CMK (cell line): ENCODE measurements around the gene TBC1D22A.

ENCODE experiments used
- DNase-seq: peaks from one replicate; pipeline ENCODE4 v3.0.0-alpha.2; 2010; ENCODE audit warnings: low read depth

Gene TBC1D22A

GRCh38 chr22:46860562-46860961, 98.1 kb downstream of the TBC1D22A start:
- no peak for DNase-seq

GRCh38 chr22:46861468-46862367, 99.3 kb downstream of the TBC1D22A start:
- no peak for DNase-seq

- no peak for DNase-seq
Observed at GRCh38 chr22:46862418-46863324, 100.2 kb downstream of the TBC1D22A start.

- DNase-seq: no peak
Observed at GRCh38 chr22:46863794-46864193, 101.3 kb downstream of the TBC1D22A start.

GRCh38 chr22:46864314-46865051, 102.0 kb downstream of the TBC1D22A start:
- DNase-seq: no peak

- DNase-seq: no peak
Observed at GRCh38 chr22:46865052-46865434, 102.6 kb downstream of the TBC1D22A start.

- no peak for DNase-seq
Observed at GRCh38 chr22:46865642-46866041, 103.2 kb downstream of the TBC1D22A start.

- no peak for DNase-seq
Observed at GRCh38 chr22:46866591-46866990, 104.1 kb downstream of the TBC1D22A start.

GRCh38 chr22:46867106-46867505, 104.7 kb downstream of the TBC1D22A start:
- DNase-seq: no peak

GRCh38 chr22:46869329-46869728, 106.9 kb downstream of the TBC1D22A start:
- DNase-seq: no peak

- no peak for DNase-seq
Observed at GRCh38 chr22:46869831-46870441, 107.5 kb downstream of the TBC1D22A start.

GRCh38 chr22:46871826-46872225, 109.4 kb downstream of the TBC1D22A start:
- no peak for DNase-seq

GRCh38 chr22:46875089-46875488, 112.6 kb downstream of the TBC1D22A start:
- DNase-seq: no peak

GRCh38 chr22:46876357-46876934, 114.0 kb downstream of the TBC1D22A start:
- no peak for DNase-seq

- peak; percentile 29 for DNase-seq
Observed at GRCh38 chr22:46878191-46878948, 115.9 kb downstream of the TBC1D22A start.

- DNase-seq: no peak
Observed at GRCh38 chr22:46879083-46879482, 116.6 kb downstream of the TBC1D22A start.

- no peak for DNase-seq
Observed at GRCh38 chr22:46881373-46882118, 119.1 kb downstream of the TBC1D22A start.

GRCh38 chr22:46883092-46883910, 120.9 kb downstream of the TBC1D22A start:
- DNase-seq: no peak

- DNase-seq: no peak
Observed at GRCh38 chr22:46884365-46884764, 121.9 kb downstream of the TBC1D22A start.
